ENCODE measurements around the gene DHX58.

DNA sequence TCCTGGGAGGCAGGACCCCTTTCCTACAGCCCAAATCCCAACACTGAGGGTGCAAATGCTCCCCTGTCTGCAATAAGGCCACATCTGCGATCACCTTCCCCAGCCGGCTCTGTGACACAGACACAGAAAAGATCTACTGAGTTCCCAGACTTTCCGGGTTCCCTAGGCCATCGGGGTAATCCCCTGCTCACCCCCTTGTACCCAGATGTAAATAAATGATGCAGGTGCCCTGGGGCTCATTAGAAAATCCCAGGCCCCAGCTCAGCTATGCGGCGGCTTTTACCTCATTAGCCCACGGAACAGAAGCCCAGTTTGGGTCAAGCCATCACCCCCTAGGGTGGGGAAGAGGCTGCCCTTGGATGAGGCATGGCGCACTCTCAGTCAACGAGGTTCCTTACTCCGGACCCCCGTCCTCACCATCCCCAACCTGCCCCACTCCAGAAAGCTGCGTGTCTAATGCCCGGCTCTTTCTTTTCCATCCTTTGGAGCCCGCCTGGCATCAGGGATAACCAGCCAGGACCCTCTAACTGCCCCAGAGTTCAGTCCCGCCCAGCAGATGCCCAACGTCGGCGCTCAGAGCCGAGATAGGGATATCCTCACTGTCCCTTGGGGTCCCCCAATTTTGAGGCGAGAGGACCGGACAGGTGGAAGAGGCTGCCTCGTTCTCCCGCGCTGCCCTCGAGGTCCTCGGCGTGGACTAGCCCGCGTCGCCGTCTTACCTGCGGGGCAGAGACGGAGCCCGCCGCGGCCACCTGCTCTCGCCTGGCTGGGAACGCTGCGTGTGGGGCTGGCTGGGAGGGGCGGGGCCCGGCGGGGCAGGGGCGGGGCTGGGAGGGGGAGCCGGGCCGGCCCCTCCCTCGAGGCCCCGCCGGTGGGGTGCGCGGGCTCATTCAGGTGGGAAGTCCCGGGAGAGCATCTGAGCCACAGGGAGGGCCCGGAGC, 14.6 kb downstream of the DHX58 start, which contains the start of gene ZNF385C:
- TF ChIP-seq, protein P1, sequence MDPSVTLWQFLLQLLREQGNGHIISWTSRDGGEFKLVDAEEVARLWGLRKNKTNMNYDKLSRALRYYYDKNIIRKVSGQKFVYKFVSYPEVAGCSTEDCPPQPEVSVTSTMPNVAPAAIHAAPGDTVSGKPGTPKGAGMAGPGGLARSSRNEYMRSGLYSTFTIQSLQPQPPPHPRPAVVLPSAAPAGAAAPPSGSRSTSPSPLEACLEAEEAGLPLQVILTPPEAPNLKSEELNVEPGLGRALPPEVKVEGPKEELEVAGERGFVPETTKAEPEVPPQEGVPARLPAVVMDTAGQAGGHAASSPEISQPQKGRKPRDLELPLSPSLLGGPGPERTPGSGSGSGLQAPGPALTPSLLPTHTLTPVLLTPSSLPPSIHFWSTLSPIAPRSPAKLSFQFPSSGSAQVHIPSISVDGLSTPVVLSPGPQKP (IDR thresholded peaks at IDR 0.05; ENCODE audit: low read depth, low read length): no peak
- TF ChIP-seq, protein P2, sequence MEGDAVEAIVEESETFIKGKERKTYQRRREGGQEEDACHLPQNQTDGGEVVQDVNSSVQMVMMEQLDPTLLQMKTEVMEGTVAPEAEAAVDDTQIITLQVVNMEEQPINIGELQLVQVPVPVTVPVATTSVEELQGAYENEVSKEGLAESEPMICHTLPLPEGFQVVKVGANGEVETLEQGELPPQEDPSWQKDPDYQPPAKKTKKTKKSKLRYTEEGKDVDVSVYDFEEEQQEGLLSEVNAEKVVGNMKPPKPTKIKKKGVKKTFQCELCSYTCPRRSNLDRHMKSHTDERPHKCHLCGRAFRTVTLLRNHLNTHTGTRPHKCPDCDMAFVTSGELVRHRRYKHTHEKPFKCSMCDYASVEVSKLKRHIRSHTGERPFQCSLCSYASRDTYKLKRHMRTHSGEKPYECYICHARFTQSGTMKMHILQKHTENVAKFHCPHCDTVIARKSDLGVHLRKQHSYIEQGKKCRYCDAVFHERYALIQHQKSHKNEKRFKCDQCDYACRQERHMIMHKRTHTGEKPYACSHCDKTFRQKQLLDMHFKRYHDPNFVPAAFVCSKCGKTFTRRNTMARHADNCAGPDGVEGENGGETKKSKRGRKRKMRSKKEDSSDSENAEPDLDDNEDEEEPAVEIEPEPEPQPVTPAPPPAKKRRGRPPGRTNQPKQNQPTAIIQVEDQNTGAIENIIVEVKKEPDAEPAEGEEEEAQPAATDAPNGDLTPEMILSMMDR (IDR thresholded peaks at IDR 0.05 in 2 of 3, conservative IDR thresholded peaks at IDR 0.05 in 1 of 3; ENCODE audit: control insufficient read depth in 2 of 3, extremely low read depth in 1 of 3, insufficient read depth in 1 of 3, low read depth in 3 of 3, low read length in 3 of 3): no peak
- TF ChIP-seq BMI1 (IDR thresholded peaks at IDR 0.05; ENCODE audit: borderline replicate concordance): no peak
- TF ChIP-seq ETV6 (conservative IDR thresholded peaks at IDR 0.05 in 1 of 2, IDR thresholded peaks at IDR 0.05 in 1 of 2; ENCODE audit: borderline replicate concordance in 1 of 2, low read depth in 1 of 2): no peak
- TF ChIP-seq CBFB (IDR thresholded peaks at IDR 0.05; ENCODE audit: low read depth): no peak
- TF ChIP-seq EZH2 (IDR thresholded peaks at IDR 0.05; ENCODE audit: borderline replicate concordance, control insufficient read depth, low read depth, low read length): no peak
- no peak for TF ChIP-seq JUND (IDR thresholded peaks at IDR 0.05; ENCODE audit: low read depth, low read length)
- TF ChIP-seq LARP7 (IDR thresholded peaks at IDR 0.05): no peak
- TF ChIP-seq, protein P3, sequence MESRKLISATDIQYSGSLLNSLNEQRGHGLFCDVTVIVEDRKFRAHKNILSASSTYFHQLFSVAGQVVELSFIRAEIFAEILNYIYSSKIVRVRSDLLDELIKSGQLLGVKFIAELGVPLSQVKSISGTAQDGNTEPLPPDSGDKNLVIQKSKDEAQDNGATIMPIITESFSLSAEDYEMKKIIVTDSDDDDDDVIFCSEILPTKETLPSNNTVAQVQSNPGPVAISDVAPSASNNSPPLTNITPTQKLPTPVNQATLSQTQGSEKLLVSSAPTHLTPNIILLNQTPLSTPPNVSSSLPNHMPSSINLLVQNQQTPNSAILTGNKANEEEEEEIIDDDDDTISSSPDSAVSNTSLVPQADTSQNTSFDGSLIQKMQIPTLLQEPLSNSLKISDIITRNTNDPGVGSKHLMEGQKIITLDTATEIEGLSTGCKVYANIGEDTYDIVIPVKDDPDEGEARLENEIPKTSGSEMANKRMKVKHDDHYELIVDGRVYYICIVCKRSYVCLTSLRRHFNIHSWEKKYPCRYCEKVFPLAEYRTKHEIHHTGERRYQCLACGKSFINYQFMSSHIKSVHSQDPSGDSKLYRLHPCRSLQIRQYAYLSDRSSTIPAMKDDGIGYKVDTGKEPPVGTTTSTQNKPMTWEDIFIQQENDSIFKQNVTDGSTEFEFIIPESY (IDR thresholded peaks at IDR 0.05): no peak
- TF ChIP-seq STAT1 (conservative IDR thresholded peaks at IDR 0.05): no peak
- no peak for TF ChIP-seq SIX5 (IDR thresholded peaks at IDR 0.05; ENCODE audit: low read depth, low read length, severe bottlenecking)
- TF ChIP-seq HDAC2 (IDR thresholded peaks at IDR 0.05): no peak
- TF ChIP-seq, protein P4, sequence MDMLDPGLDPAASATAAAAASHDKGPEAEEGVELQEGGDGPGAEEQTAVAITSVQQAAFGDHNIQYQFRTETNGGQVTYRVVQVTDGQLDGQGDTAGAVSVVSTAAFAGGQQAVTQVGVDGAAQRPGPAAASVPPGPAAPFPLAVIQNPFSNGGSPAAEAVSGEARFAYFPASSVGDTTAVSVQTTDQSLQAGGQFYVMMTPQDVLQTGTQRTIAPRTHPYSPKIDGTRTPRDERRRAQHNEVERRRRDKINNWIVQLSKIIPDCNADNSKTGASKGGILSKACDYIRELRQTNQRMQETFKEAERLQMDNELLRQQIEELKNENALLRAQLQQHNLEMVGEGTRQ (IDR thresholded peaks at IDR 0.05; ENCODE audit: borderline replicate concordance, low read depth, low read length): no peak
